Measurements from ENCODE around the gene FAM118B. TPM values are rescaled to one million over a fixed set of nuclear protein-coding genes. Genes with fewer than 3 reads are reported as not detected.
"Not testable (repeated sequence)": the region's sequence is repeated elsewhere in the genome, so short reads cannot be mapped to it uniquely, and the experiment has no call there.

The FAM118B gene
- total RNA-seq, 1 donor from 2014 or later: 28.3 TPM

- Histone ChIP-seq H3K27me3 (ENCODE audit: insufficient read depth, low read length) (no peaks in the 10 kb centered on the region), H3K27ac (ENCODE audit: low read depth, low read length) (no peak overlapping the region), H3K4me3 (ENCODE audit: insufficient read depth, low read depth, low read length) (no peak overlapping the region), H4K20me1 (ENCODE audit: insufficient read depth, low read length) (peaks cover 37% of the 10 kb centered on the region), H3K9me3 (ENCODE audit: insufficient read depth, low read depth, low read length) (no peaks in the 10 kb centered on the region), H3K4me2 (ENCODE audit: low read length) (no peak overlapping the region), H3K79me2 (ENCODE audit: insufficient read depth, low read length) (no peaks in the 10 kb centered on the region), H2AFZ (ENCODE audit: low read depth, low read length) (no peak overlapping the region), H3K9ac (ENCODE audit: low read length) (no peak overlapping the region), H3K4me1 (ENCODE audit: insufficient read depth, low read length) (peaks cover 8% of the 10 kb centered on the region), H3K36me3 (ENCODE audit: insufficient read depth, low read length) (peaks cover 26% of the 10 kb centered on the region)
- Mint-ChIP-seq H3K4me1 (ENCODE audit: low read depth, unreplicated experiment) (peaks cover 8% of the 10 kb centered on the region), H3K9me3 (ENCODE audit: unreplicated experiment) (no peaks in the 10 kb centered on the region), H3K27me3 (ENCODE audit: low read depth, unreplicated experiment) (no peaks in the 10 kb centered on the region), H3K36me3 (ENCODE audit: low read depth, unreplicated experiment) (peaks cover 22% of the 10 kb centered on the region), H3K4me3 (ENCODE audit: unreplicated experiment) (no peak overlapping the region), H3K27ac (ENCODE audit: unreplicated experiment) (no peak overlapping the region)
- FAIRE-seq (no peak), DNase-seq (ENCODE audit: low read depth) (no peak)
- TF ChIP-seq CTCF (IDR thresholded peaks at IDR 0.05; ENCODE audit: insufficient read depth, low read depth, low read length): no peak
- no peak for TF ChIP-seq EZH2 (IDR thresholded peaks at IDR 0.05; ENCODE audit: insufficient read depth, low read length)
These were observed 43.2 kb downstream of the FAM118B start for GRCh38 chr11:126254819-126255218.

GRCh38 chr11:126255507-126255906, 43.9 kb downstream of the FAM118B start:
- not testable (repeated sequence) for H3K79me2 ChIP-seq (ENCODE audit: insufficient read depth, low read length); DNase-seq (ENCODE audit: low read depth); H3K27me3 ChIP-seq (ENCODE audit: insufficient read depth, low read length); H3K4me1 Mint-ChIP-seq (ENCODE audit: low read depth, unreplicated experiment); H3K4me2 ChIP-seq (ENCODE audit: low read length); H3K4me3 ChIP-seq (ENCODE audit: insufficient read depth, low read depth, low read length); H2AFZ ChIP-seq (ENCODE audit: low read depth, low read length); H3K9ac ChIP-seq (ENCODE audit: low read length); H3K4me1 ChIP-seq (ENCODE audit: insufficient read depth, low read length); H3K9me3 Mint-ChIP-seq (ENCODE audit: unreplicated experiment); H3K4me3 Mint-ChIP-seq (ENCODE audit: unreplicated experiment); FAIRE-seq; H3K27ac Mint-ChIP-seq (ENCODE audit: unreplicated experiment); H3K27ac ChIP-seq (ENCODE audit: low read depth, low read length); H3K27me3 Mint-ChIP-seq (ENCODE audit: low read depth, unreplicated experiment); H3K9me3 ChIP-seq (ENCODE audit: insufficient read depth, low read depth, low read length)
- Histone ChIP-seq H3K36me3 (ENCODE audit: insufficient read depth, low read length) (peaks cover 26% of the 10 kb centered on the region), H4K20me1 (ENCODE audit: insufficient read depth, low read length) (peaks cover 37% of the 10 kb centered on the region)
- peaks cover 20% of the 10 kb centered on the region for H3K36me3 Mint-ChIP-seq (ENCODE audit: low read depth, unreplicated experiment)

GRCh38 chr11:126256216-126256615, 44.6 kb downstream of the FAM118B start:
- Mint-ChIP-seq H3K4me3 (ENCODE audit: unreplicated experiment) (no peak overlapping the region), H3K27ac (ENCODE audit: unreplicated experiment) (no peak overlapping the region), H3K4me1 (ENCODE audit: low read depth, unreplicated experiment) (peaks cover 8% of the 10 kb centered on the region), H3K36me3 (ENCODE audit: low read depth, unreplicated experiment) (peaks cover 17% of the 10 kb centered on the region), H3K27me3 (ENCODE audit: low read depth, unreplicated experiment) (no peaks in the 10 kb centered on the region), H3K9me3 (ENCODE audit: unreplicated experiment) (no peaks in the 10 kb centered on the region)
- Histone ChIP-seq H2AFZ (ENCODE audit: low read depth, low read length) (no peak overlapping the region), H3K4me3 (ENCODE audit: insufficient read depth, low read depth, low read length) (no peak overlapping the region), H4K20me1 (ENCODE audit: insufficient read depth, low read length) (peaks cover 42% of the 10 kb centered on the region), H3K27me3 (ENCODE audit: insufficient read depth, low read length) (no peaks in the 10 kb centered on the region), H3K9me3 (ENCODE audit: insufficient read depth, low read depth, low read length) (no peaks in the 10 kb centered on the region), H3K4me2 (ENCODE audit: low read length) (no peak overlapping the region), H3K79me2 (ENCODE audit: insufficient read depth, low read length) (no peaks in the 10 kb centered on the region), H3K27ac (ENCODE audit: low read depth, low read length) (no peak overlapping the region), H3K9ac (ENCODE audit: low read length) (no peak overlapping the region), H3K4me1 (ENCODE audit: insufficient read depth, low read length) (peaks cover 8% of the 10 kb centered on the region), H3K36me3 (ENCODE audit: insufficient read depth, low read length) (peaks cover 28% of the 10 kb centered on the region)
- FAIRE-seq (no peak), DNase-seq (ENCODE audit: low read depth) (no peak)
- TF ChIP-seq CTCF (IDR thresholded peaks at IDR 0.05; ENCODE audit: insufficient read depth, low read depth, low read length): no peak
- no peak for TF ChIP-seq EZH2 (IDR thresholded peaks at IDR 0.05; ENCODE audit: insufficient read depth, low read length)

All from astrocyte (in vitro differentiated cells and primary cell).